ENCODE results near the gene BRD1. TPM values are rescaled to one million over a fixed set of nuclear protein-coding genes. Genes with fewer than 3 reads are reported as not detected.

BRD1 gene
- total RNA-seq, 1 experiment from 2014 or later, result 19.1 TPM

DNA sequence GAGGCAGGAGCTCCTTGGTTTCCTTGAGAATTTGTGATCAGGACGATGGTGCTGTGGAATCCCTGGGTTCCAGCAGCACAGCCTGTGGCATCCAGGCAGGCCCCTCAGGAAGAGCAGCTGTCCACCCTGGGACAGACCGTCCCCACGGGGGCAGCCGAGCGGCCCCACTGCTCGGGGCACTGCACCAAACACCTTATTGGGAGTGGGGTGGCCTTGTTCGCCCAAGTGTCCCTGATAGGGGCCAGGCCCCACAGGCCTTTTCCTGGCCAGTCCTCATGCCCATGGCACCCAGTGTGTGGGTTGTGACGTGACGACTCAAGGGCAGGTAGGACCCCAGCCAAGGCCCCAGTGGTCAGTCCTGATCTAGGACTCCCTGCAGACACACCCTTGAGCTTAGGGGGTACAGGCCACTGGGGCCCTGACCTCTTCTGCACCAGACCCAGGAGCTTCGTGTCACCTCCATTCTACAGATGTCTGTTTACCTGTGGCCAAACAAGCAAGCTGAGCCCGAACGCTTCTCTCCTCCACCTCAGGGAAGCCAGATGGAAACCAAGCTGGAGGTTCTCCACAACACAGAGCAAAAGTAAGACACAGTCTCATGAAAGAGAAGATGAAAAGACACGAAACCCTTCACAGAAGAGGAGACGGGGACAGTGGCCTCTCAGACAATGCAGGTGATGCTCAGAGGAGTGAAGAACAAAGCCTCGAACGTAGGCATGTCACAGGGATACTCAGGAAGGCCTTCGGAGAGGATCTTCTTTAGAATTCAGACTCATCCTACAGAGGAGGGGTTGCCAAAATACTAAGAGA is 1.6 kb upstream of the BRD1 start:
- Histone ChIP-seq H3K4me1 (ENCODE audit: insufficient read depth, low read length) (peaks cover 24% of the 10 kb centered on the region), H3K9me2 (replicated peaks; ENCODE audit: low read length) (no peaks in the 10 kb centered on the region), H3K4me3 (ENCODE audit: low read length) (no peak overlapping the region), H4K20me1 (ENCODE audit: low read length) (peaks cover 25% of the 10 kb centered on the region), H3K4me2 (ENCODE audit: low read length) (no peak overlapping the region), H2AFZ (ENCODE audit: low read length) (no peak overlapping the region), H3K9ac (ENCODE audit: low read length) (no peak overlapping the region), H3K36me3 (ENCODE audit: low read depth, low read length) (no peaks in the 10 kb centered on the region), H3F3A (ENCODE audit: low read length, unreplicated experiment) (no peaks in the 10 kb centered on the region), H3K79me2 (ENCODE audit: low read length) (peaks cover 29% of the 10 kb centered on the region), H3K9me3 (ENCODE audit: low read length) (no peaks in the 10 kb centered on the region), H3K27me3 (ENCODE audit: low read length) (no peaks in the 10 kb centered on the region), H3K27ac (ENCODE audit: low read length) (no peak overlapping the region)
- no TSS peak for BruUV-seq (replicated peaks)
- TF ChIP-seq EZH2phosphoT487 (IDR thresholded peaks at IDR 0.05; ENCODE audit: borderline replicate concordance, low read length), result no peak
- TF ChIP-seq CTCF (conservative IDR thresholded peaks at IDR 0.05; ENCODE audit: low read depth, low read length), result no peak
- TF ChIP-seq EZH2 (IDR thresholded peaks at IDR 0.05; ENCODE audit: low read length, unreplicated experiment), result no peak
- POLR2A ChIA-PET (ENCODE audit: unreplicated experiment), result no interaction called here
- CTCF ChIA-PET, result no interaction called here
- no peak for ATAC-seq
- intact Hi-C loops (cut with micrococcal nuclease), result no loop called here
- no peak for DNase-seq

GRCh38 chr22:49828599-49828965 is 909 bp upstream of the BRD1 start:
- no TSS peak for BruUV-seq (replicated peaks)
- Histone ChIP-seq H3K9me2 (replicated peaks; ENCODE audit: low read length) (no peaks in the 10 kb centered on the region), H2AFZ (ENCODE audit: low read length) (no peak overlapping the region), H3K4me1 (ENCODE audit: insufficient read depth, low read length) (peaks cover 22% of the 10 kb centered on the region), H3K9ac (ENCODE audit: low read length) (no peak overlapping the region), H3K79me2 (ENCODE audit: low read length) (peaks cover 36% of the 10 kb centered on the region), H3K4me3 (ENCODE audit: low read length) (no peak overlapping the region), H3K9me3 (ENCODE audit: low read length) (no peaks in the 10 kb centered on the region), H3K27me3 (ENCODE audit: low read length) (no peaks in the 10 kb centered on the region), H3K36me3 (ENCODE audit: low read depth, low read length) (peaks cover 4% of the 10 kb centered on the region; the same call in 1 of the 2 replicates), H3K4me2 (ENCODE audit: low read length) (no peak overlapping the region), H4K20me1 (ENCODE audit: low read length) (peaks cover 32% of the 10 kb centered on the region), H3F3A (ENCODE audit: low read length, unreplicated experiment) (no peaks in the 10 kb centered on the region), H3K27ac (ENCODE audit: low read length) (no peak overlapping the region)
- ChIA-PET CTCF (no interaction called here), POLR2A (ENCODE audit: unreplicated experiment) (no interaction called here)
- DNase-seq, result no peak
- TF ChIP-seq EZH2 (IDR thresholded peaks at IDR 0.05; ENCODE audit: low read length, unreplicated experiment), result no peak
- no peak for TF ChIP-seq EZH2phosphoT487 (IDR thresholded peaks at IDR 0.05; ENCODE audit: borderline replicate concordance, low read length)
- TF ChIP-seq CTCF (conservative IDR thresholded peaks at IDR 0.05; ENCODE audit: low read depth, low read length), result no peak
- no peak for ATAC-seq
- intact Hi-C loops (cut with micrococcal nuclease), result no loop called here

DNA sequence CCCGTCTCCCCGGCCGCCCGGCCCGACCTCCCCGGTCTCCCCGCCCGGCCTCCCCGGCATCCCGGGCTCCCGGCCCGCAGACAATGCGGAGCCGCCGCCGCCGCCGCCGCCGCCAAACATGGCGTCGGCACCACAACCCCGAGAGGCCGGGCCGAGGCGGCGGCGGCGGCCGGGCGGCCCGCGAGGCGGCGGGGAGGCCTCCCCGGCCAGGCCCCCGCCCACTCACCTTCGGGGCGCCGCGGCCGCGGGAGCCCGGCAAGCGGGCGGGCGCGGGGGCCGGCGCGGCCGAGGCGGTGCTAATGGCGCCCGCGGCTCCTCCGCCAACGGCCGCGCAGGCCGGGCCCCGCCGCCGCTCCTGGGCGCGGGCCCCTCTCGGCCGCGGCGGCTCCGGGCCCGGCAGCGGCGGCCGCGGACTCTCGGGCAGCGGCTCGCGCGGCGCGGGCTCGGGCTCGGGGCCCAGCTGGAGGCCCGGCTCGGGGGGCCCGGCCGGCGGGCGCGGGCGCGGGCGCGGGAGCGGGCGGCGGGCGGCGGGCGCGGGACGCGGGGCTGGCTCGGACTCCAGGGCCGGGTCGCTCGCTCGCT is 311 bp downstream of the BRD1 start:
- Histone ChIP-seq H3K4me2 (ENCODE audit: low read length) (peak overlapping the region; percentile 99; the same call in 1 of the 2 replicates), H3K9me3 (ENCODE audit: low read length) (no peaks in the 10 kb centered on the region), H3K9me2 (replicated peaks; ENCODE audit: low read length) (no peaks in the 10 kb centered on the region), H3K4me3 (ENCODE audit: low read length) (peak overlapping the region; percentile 95), H3K36me3 (ENCODE audit: low read depth, low read length) (peaks cover 9% of the 10 kb centered on the region; the same call in 1 of the 2 replicates), H3K27ac (ENCODE audit: low read length) (no peak overlapping the region), H3K9ac (ENCODE audit: low read length) (peak overlapping the region; percentile 91), H3K27me3 (ENCODE audit: low read length) (no peaks in the 10 kb centered on the region), H3K4me1 (ENCODE audit: insufficient read depth, low read length) (peaks cover 17% of the 10 kb centered on the region), H3K79me2 (ENCODE audit: low read length) (peaks cover 48% of the 10 kb centered on the region), H2AFZ (ENCODE audit: low read length) (no peak overlapping the region), H3F3A (ENCODE audit: low read length, unreplicated experiment) (no peaks in the 10 kb centered on the region), H4K20me1 (ENCODE audit: low read length) (peaks cover 35% of the 10 kb centered on the region)
- DNase-seq (no peak), ATAC-seq (peak; percentile 13)
- CTCF ChIA-PET, result no interaction called here
- POLR2A ChIA-PET (ENCODE audit: unreplicated experiment), result no interaction called here
- TF ChIP-seq EZH2 (IDR thresholded peaks at IDR 0.05; ENCODE audit: low read length, unreplicated experiment) (no peak), CTCF (conservative IDR thresholded peaks at IDR 0.05; ENCODE audit: low read depth, low read length) (no peak), EZH2phosphoT487 (IDR thresholded peaks at IDR 0.05; ENCODE audit: borderline replicate concordance, low read length) (no peak)
- BruUV-seq (replicated peaks), result no TSS peak
- intact Hi-C loops (cut with micrococcal nuclease), result loop anchor here (2.0 kb wide), 1 partner anchor 25 kb away; the partner anchor contains the start of gene ZBED4
